GM13977 (cell line): ENCODE results near the gene HMBS.

ENCODE experiments used
- DNase-seq: peaks from one replicate; pipeline ENCODE4 v3.0.0; 2012; ENCODE audit warnings: low spot score
- CTCF ChIP-seq: IDR thresholded peaks from 2 replicates; pipeline ENCODE4 v1.5.1; 2012; ENCODE audit warnings: mild to moderate bottlenecking, control low read depth; ENCODE audit not compliant: insufficient read depth; ENCODE audit errors: extremely low read depth, missing control alignments
- in situ Hi-C: fragments of 300-500 bp; cut with MboI; formaldehyde crosslinking; loops from one replicate; pipeline ENCODE4 v1.12.0; 2022; ENCODE audit warnings: low sequenced_read_pairs, low pct_unique_long_range_greater_than_20kb, mixed read lengths, inconsistent platforms; ENCODE audit not compliant: unreplicated experiment

HMBS gene

GRCh38 chr11:119093942-119094815 is 9.5 kb downstream of the HMBS start:
- in situ Hi-C loops = no loop called here
- peak; percentile 42 for DNase-seq
- TF ChIP-seq CTCF = no peak

GRCh38 chr11:119094816-119095065 is 10.1 kb downstream of the HMBS start:
- peak; percentile 88 for TF ChIP-seq CTCF

GRCh38 chr11:119095066-119095880 is 10.6 kb downstream of the HMBS start:
- in situ Hi-C loops = no loop called here
- peak; percentile 98 for DNase-seq
- no peak for TF ChIP-seq CTCF

More at GRCh38 chr11:119094816-119095065, 10.1 kb downstream of the HMBS start:
- DNase-seq = peak; percentile 79
- in situ Hi-C loops = no loop called here

- DNase-seq = no peak
- in situ Hi-C loops = no loop called here
- TF ChIP-seq CTCF = no peak
Observed at GRCh38 chr11:119099711-119100110, 15.0 kb downstream of the HMBS start.

GRCh38 chr11:119100246-119100970 is 15.7 kb downstream of the HMBS start:
- TF ChIP-seq CTCF = peak; percentile 43
- in situ Hi-C loops = no loop called here
- no peak for DNase-seq

- peak; percentile 37 for DNase-seq
- TF ChIP-seq CTCF = no peak
- in situ Hi-C loops = no loop called here
Observed at GRCh38 chr11:119100994-119101758, 16.5 kb downstream of the HMBS start.
